Measurements from ENCODE around the gene TM4SF5.

Gene TM4SF5

DNA sequence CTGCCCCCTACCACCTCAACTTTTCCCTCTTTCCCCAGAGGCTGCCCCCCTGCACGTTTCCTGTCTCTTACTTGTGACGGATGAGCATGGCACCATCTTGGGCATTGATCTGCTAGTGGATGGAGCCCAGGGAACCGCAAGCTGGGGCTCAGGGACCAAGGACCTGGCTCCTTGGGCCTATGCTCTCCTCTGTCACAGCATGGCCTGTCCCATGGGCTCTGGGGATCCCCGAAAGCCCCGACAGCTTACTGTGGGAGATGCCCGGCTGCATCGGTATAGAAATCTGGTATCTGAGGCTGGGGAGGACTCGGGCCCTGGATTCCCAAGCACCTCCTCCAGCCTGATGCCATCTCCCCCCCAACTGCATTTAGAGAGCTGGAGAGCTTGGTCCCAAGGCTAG, 30.1 kb upstream of the TM4SF5 start:
- TF ChIP-seq, protein P1, sequence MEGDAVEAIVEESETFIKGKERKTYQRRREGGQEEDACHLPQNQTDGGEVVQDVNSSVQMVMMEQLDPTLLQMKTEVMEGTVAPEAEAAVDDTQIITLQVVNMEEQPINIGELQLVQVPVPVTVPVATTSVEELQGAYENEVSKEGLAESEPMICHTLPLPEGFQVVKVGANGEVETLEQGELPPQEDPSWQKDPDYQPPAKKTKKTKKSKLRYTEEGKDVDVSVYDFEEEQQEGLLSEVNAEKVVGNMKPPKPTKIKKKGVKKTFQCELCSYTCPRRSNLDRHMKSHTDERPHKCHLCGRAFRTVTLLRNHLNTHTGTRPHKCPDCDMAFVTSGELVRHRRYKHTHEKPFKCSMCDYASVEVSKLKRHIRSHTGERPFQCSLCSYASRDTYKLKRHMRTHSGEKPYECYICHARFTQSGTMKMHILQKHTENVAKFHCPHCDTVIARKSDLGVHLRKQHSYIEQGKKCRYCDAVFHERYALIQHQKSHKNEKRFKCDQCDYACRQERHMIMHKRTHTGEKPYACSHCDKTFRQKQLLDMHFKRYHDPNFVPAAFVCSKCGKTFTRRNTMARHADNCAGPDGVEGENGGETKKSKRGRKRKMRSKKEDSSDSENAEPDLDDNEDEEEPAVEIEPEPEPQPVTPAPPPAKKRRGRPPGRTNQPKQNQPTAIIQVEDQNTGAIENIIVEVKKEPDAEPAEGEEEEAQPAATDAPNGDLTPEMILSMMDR (conservative IDR thresholded peaks at IDR 0.05; ENCODE audit: low read depth, low read length) = no peak
- H3K4me3 ChIP-seq (ENCODE audit: low read depth, low read length) = no peak overlapping the region
- no peak for DNase-seq (ENCODE audit: low read depth)

DNA sequence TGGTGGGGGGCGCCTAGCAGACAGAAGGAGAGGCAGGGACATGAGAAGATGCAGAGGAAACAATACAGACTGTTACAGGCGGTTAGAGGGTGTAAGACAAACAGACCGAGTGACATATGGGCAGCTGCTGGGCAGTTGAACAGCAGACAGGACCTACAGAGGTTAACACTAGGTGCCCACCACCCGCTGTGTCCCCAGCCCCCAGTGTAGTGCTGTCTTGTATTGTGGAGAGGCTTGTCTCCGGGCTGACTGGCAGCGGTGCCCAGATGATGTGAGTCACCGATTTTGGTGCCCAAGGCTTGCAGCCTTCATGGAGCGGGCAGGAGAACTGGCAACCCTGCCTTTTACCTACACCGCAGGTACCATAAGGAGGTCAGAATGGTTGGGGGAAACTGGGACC, 29.6 kb upstream of the TM4SF5 start:
- TF ChIP-seq, protein P1 (conservative IDR thresholded peaks at IDR 0.05; ENCODE audit: low read depth, low read length) = no peak
- no peak for DNase-seq (ENCODE audit: low read depth)
- H3K4me3 ChIP-seq (ENCODE audit: low read depth, low read length) = no peak overlapping the region

DNA sequence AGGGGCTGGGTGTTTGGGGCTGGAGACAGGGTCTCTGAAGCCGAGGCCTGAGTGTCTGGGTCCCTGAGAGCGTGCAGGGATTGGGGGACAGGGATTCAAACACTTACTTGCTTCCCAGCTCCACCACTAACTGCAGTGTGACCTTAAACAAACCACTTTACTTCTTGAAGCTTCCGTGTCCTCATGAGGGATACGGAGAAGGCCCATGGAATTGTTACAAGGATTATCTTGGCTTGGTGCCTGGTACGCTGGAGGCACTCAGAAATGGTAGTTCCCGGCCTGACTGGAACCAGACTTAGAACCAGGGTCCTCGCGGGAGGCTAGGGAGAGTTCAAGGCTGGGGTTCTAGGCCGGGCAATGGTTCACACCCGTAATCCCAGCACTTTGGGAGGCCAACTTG, 29.1 kb upstream of the TM4SF5 start:
- no peak overlapping the region for H3K4me3 ChIP-seq (ENCODE audit: low read depth, low read length)
- TF ChIP-seq, protein P1 (conservative IDR thresholded peaks at IDR 0.05; ENCODE audit: low read depth, low read length) = no peak
- DNase-seq (ENCODE audit: low read depth) = no peak

DNA sequence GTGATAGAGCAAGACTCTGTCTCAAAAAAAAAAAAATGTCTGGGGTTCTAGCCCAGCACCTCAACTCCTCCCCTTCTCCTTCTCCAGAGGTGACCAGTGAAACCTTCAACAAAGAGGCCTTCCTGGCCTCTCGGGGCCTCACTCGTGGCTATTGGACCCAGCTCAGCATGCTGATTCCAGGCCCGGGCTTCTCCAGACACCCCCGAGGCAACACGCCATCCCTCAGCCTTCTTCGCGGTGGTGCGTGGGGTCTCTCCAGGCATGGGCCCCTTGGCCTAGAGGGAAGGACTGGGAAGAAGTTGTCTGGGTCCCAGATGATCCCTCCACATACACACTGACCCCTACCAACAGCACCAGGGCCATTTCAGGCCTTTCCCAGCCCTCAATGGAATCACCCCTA, 28.5 kb upstream of the TM4SF5 start:
- TF ChIP-seq, protein P1 (conservative IDR thresholded peaks at IDR 0.05; ENCODE audit: low read depth, low read length) = no peak
- H3K4me3 ChIP-seq (ENCODE audit: low read depth, low read length) = no peak overlapping the region
- DNase-seq (ENCODE audit: low read depth) = no peak

DNA sequence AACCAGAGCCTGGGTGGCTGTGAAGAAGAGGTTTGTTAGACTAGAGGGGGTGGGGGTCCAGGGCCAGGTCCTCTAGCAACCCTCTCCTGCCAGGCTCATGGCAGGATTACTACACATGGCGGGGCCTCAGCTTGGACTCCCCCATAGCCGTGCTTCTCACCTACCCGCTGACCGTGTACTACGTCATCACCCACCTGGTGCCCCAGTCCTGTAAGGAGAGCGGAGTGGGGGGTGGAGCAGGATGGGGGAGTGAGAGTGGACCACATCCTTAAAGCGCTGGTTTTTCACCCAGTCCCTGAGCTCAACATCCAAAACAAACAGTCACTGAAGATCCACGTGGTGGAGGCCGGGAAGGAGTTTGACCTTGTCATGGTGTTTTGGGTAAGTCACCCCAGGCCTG, 27.8 kb upstream of the TM4SF5 start:
- no peak overlapping the region for H3K4me3 ChIP-seq (ENCODE audit: low read depth, low read length)
- TF ChIP-seq, protein P1 (conservative IDR thresholded peaks at IDR 0.05; ENCODE audit: low read depth, low read length) = no peak

DNA sequence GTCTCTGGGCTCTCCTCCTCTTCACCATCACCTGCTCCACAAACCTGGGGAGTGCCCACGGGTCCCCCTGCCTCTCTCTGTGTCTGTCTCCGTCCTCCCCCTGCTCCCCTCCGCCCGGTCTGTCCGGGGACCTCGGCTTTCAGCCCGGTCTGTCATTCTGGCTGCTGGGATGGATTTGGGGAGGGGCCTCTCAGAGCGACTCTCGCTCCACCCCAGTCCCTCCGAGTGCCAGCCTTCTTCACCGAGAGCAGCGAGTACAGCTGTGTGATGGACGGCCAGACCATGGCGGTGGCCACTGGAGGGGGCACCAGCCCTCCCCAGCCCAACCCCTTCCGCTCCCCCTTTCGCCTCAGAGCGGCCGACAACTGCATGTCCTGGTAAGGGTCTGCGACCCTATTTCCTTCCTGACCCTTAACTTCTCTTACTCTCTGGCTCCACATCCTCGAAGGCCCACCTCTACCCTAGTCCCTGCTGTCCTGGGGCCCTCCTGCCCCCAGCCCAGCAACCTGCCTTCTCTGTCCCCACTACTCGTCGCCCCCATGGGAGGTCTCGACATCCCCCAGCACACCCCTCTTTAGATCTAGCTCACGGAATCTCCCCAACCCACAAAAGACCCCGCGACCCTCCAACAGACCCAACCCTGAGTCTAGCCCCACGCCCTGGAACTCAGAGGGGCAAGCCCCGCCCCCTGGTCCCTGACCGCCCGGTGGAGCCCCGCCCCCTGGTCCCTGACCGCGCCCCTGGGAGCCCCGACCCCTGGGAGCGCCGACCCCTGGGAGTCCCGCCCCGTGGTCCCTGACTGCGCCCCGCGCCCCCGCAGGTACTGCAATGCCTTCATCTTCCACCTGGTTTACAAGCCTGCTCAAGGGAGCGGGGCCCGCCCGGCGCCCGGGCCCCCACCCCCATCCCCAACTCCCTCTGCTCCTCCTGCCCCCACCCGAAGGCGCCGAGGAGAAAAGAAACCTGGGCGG, 26.4 kb upstream of the TM4SF5 start:
- no peak overlapping the region for H3K4me3 ChIP-seq (ENCODE audit: low read depth, low read length)
- no peak for DNase-seq (ENCODE audit: low read depth)
- TF ChIP-seq, protein P1 (conservative IDR thresholded peaks at IDR 0.05; ENCODE audit: low read depth, low read length) = peak; percentile 17

More for the DNA sequence above, 27.8 kb upstream of the TM4SF5 start:
- no peak for DNase-seq (ENCODE audit: low read depth)

DNA sequence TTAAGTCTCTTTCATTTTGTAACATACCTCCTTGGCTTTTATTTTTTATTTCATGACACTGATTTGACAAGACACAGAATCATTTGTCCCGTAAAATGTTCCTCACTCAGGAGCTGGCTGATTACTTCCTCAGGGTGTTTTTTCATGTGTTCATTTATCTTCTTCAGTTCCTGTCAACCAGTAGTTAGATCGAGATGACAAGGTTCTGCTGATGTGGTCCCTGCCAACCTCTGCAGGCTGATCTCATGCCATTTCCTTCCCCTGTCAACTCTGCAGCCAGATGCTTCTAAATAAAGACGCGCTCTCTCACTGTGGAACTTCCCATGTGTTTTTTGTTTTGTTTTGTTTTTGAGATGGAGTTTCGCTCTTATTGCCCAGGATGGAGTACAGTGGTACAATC, 23.8 kb upstream of the TM4SF5 start:
- TF ChIP-seq, protein P1 (conservative IDR thresholded peaks at IDR 0.05; ENCODE audit: low read depth, low read length) = no peak
- H3K4me3 ChIP-seq (ENCODE audit: low read depth, low read length) = no peak overlapping the region
- DNase-seq (ENCODE audit: low read depth) = no peak
